T follicular helper cell (primary cell): ENCODE results near the gene LSM7.

Experiments used
- DNase-seq: peaks from one replicate; pipeline ENCODE4 v3.0.0-alpha.2; 2020; ENCODE audit warnings: low read depth

LSM7 gene

GRCh38 chr19:2323707-2324106 is 4.7 kb downstream of the LSM7 start:
- no peak for DNase-seq

GRCh38 chr19:2321565-2322283 is 6.7 kb downstream of the LSM7 start:
- DNase-seq = no peak

GRCh38 chr19:2320939-2321338 is 7.4 kb downstream of the LSM7 start:
- no peak for DNase-seq

- DNase-seq = no peak
Observed at GRCh38 chr19:2320049-2320448, 8.3 kb downstream of the LSM7 start.

- no peak for DNase-seq
Observed at GRCh38 chr19:2319551-2319950, 8.8 kb downstream of the LSM7 start.

DNA sequence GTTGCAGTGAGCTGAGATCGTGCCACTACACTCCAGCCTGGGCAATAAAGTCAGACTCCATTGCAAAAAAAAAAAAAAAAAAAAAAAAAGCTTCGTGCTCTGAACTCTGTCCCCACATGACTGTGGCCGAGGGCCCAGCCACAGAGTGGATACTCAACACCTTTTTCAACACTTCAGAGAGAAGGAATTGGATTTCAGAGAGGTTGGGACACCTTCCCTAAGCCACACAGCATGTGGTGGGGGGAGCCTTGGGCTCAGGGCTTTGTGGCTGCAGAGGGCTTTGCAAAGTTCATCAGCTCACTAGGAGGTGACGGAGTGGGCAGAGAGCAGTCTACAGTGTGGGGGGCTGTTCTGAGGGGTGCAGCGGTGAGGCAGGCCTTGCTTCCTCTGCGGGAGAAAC is 9.5 kb downstream of the LSM7 start:
- DNase-seq = no peak

GRCh38 chr19:2317756-2318155 is 10.6 kb downstream of the LSM7 start:
- DNase-seq = no peak

GRCh38 chr19:2317300-2317699 is 11.1 kb downstream of the LSM7 start:
- no peak for DNase-seq

GRCh38 chr19:2315818-2316353 is 12.5 kb downstream of the LSM7 start:
- DNase-seq = no peak

DNA sequence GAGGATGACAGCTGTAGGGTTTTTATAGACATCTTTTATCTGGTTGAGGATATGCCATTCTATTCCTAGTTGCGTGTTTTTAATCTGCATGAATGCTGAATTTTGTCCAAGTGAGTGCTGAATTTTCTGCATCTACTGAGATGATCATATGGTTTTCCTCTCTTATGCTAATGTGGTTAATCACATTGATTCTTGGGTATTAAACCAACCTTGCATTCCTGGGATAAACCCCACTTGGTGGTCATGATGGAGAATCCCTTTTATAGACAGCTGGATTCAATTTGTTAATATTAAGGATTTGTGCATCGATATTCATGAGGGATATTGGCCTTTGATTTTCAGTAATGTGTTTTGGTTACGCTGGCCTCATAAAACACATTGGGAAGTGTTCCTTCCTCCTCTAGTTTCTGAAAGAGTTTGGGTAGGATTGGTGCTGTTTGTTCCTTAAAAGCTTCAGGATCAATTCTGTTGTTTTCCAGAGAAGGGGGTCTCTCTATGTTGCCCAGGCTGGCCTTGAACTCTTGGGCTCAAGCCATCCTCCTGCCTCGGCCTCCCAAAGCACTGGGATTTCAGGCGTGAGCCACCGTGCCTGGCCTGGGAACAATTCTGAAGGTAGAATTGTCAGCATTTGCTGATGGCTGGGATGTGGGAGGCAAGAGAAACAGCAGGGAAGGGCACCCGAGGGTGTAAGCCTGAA is 13.1 kb downstream of the LSM7 start:
- no peak for DNase-seq

DNA sequence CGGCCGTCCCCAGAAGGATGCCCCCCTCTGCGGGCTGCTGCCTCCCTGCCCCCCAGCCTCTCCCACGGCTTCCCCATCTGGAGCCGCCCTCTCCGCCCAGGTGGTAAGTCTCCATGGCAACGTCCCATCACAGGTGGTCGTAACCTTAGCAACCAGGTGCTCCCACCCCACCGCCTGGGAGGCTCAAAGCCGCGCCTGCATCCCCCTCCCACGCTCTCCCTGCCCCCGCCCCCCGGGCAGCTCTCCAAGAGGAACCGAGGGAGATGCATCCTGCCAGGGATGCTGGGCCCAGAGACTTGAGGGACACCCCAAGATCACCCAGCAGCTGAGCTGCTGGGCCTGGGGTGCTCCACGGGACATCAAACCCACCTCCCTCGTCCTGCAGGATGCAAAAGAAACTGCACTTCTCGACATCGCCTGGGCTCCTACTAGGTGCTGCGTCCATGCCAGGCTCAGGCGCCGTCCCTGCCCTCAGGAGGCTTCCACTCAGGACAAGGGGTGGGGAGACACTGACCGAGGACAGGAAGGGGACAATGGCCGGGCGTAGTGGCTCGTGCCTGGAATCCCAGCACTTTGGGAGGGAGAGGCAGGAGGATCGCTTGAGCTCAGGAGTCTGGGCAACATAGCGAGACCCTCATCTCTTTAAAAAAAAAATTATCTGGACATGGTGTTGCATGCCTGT is 15.4 kb downstream of the LSM7 start:
- no peak for DNase-seq

GRCh38 chr19:2311093-2311492 is 17.3 kb downstream of the LSM7 start:
- no peak for DNase-seq

GRCh38 chr19:2309734-2310362 is 18.5 kb downstream of the LSM7 start:
- no peak for DNase-seq

DNA sequence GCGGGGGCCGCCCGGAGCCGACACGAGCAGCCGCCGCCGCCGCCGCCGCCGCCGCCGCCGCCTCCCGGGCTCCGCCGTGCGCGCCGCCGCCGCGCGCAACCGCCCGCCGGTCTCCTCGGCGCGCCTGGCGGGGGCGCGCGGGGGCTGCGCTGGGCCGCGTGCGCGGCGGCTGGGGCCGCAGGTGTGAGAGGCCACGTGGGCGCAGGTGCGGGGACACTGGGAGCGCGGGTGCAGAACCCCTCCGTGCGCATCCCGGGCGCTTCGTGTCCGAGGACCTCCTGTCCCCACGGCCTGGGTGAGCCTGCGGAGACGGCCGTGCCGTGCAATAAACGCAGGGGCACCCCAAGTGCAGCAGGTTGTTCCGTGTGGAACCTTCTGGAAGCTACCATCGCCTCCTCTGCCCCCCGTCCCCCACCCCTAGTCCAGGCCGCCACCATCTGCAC is 20.3 kb downstream of the LSM7 start, which contains the start of gene LINGO3:
Gene LINGO3, minus strand, starts transcription at position 41 of the 443 bp plus-strand sequence. CDS start 16,378 bp downstream, outside the sequence.
- DNase-seq = no peak

- DNase-seq = no peak
Observed at GRCh38 chr19:2307518-2308012, 20.8 kb downstream of the LSM7 start.

- no peak for DNase-seq
Observed at GRCh38 chr19:2306971-2307370, 21.4 kb downstream of the LSM7 start.

DNA sequence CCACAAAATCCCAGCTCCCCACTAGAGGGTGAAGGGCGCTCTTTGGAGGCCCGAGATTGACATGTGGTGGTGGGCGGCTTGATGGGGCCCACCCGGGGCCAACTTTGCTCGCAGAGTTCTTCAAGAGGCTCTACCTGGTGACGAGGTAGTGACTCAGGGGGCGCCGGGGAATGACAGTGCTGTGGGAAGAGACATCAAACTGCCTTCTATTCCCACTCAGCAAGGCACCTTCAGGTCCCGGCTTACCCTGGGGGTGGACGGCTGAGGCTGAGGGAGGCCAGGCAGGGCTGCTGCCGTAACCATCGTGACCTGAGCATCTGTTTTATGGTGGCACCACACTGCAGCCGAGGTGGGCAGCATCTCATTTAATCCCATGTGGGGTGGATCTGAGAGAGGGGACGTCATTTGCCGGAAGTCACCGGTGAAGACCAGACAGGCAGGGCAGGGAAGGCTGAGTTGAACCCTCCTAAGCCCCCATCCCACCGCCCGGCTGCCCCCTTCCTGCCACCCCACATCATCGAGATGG is 22.0 kb downstream of the LSM7 start:
- DNase-seq = no peak

GRCh38 chr19:2305452-2306280 is 22.7 kb downstream of the LSM7 start:
- no peak for DNase-seq

DNA sequence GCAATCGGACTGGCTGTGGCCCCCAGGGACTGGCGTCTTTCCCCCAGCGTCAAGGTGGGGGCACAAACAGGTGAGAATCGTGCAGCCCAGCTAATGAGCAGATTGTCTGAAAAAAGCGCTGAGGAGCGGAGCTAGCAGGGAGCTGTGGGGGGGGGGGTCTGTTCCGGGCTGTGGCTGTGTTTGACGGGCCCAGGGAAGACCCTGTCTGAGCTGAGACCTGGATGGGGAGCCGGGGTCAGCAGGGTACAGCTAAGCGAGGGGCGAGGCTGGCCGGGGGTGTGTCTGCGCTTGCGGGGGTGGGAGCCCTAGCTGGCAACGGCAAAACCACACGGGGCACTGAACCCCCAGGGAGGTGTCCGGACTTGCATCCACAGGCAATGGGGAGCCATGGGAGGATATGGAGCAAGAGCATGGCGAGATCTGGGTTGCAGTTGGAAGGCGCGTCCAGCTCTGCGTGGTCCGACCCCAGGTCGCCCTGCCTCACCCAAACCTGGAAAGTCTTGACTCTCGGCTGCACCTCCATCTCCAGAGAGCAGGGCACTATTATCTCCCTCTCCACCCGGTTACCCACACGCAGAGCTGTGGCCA is 25.1 kb downstream of the LSM7 start:
- DNase-seq = no peak
